Fibroblast of skin of left biceps (primary cell): ENCODE data around the gene RASSF6.
"Not testable (repeated sequence)": the region's sequence is repeated elsewhere in the genome, so short reads cannot be mapped to it uniquely, and the experiment has no call there.

Experiments
- DNase-seq, 2 experiments: peaks; one replicate each; pipeline ENCODE4 v3.0.0-alpha.2; 2013; ENCODE audit warnings: low read depth in 2 of 2

The RASSF6 gene

DNA sequence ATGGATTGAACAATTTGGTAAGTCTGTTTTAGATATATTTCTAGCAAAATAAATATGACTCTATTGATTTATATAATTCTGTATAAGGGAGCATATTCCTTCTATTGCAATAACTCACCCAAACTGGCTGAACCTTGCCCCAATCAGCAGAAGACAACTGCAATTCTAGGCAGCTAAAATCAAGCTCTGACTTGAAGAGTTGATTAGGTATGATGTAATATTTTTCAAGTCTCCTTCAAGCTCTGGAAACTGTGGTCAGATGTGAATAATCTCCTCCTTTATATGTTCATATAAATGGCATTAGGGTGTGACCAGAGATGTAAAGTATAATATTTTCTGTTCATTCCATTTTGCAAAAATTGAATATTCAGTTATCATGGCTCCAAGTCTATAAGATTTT is 8.2 kb downstream of the RASSF6 start:
- no peak for DNase-seq

DNA sequence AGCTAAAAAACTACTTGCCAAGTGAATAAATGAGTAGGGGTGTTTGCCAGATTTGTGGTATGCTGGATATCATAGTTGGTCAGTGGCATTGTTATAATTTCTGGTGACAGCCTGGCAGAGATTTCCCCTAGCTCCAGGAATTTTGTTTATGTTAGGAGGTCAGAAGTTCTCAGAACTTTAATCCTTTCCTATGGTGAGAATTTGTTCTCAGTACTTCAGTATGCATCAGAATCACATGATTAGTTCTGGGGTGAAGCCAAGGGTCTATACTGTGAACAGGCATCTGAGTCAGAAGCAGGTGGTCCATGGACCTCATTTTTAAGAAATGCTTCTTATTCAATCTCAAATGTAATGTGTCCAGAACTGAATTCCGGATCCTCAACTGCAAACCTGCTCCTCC is 10.5 kb downstream of the RASSF6 start:
- no peak for DNase-seq

GRCh38 chr4:73608689-73609594 is 11.3 kb downstream of the RASSF6 start:
- no peak for DNase-seq

GRCh38 chr4:73607375-73608033 is 12.7 kb downstream of the RASSF6 start:
- DNase-seq, result no peak

DNA sequence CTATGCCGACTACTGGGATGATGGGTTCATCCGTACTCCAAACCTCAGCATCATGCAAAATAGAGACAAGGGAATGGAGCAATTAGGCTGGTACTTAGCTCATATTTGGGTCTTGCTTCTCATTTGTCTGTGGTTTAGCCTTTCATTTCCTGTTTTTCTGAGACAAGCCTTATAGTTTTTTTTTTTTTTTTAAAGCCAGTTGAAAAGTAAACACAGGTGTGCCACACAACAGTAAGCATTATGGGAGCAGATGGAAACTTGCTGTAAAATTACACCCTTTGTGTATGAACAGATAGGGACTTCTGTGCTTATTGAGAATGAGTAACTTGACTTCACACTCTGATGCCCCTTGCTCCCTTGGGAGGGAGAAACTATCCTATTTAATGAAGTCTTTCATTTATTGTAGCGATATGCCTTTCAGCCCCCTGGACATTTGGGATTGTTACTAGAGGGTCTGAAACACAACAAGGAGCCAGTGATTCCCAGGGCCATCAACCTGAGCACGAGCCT is 13.7 kb downstream of the RASSF6 start:
- DNase-seq, result no peak

GRCh38 chr4:73603854-73604584 is 16.2 kb downstream of the RASSF6 start:
- no peak for DNase-seq

DNA sequence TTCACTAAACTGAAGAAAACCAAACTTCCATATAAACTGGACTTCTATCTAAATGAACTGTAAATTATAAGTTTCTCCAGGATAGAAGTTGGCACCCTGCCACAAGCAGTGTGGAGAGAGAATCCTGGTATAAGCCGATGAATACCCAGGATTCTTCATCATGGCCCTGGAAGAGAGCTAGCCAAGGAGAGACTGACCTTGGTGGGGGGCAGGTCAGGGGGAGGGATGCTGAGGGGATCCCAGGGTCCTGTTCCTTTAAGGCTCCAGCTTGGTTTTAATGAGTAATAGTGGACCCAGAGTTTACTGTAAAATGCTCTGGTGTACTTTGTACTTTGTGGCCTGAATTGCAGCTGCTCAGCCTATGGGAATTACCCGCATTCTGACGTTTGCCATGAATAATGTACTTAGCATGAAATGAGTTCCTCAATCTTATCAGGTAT is 16.9 kb downstream of the RASSF6 start:
- peak in 1 of 2 experiments; percentile 5 for DNase-seq

DNA sequence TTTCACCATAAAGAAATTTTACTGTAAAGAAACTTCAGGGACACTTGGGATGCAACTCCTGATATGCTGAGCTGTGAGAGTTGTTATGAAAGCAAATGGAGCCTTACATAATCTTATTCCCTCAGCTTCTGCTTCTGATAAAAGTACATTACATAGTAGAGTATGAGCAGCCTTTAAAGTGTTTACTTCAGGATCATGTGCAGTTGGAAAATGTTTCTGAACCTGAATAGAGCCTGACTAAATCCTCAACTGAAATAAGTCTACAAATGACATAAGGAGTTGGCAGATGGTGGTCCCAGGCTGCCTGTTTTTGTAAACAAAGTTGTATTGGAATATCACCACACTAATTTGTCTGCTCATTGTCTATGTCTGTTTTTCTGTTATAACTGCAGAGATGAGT is 19.3 kb downstream of the RASSF6 start:
- DNase-seq, result no peak

GRCh38 chr4:73599182-73599581 is 21.1 kb downstream of the RASSF6 start:
- DNase-seq, result peak in 1 of 2 experiments; percentile 9

- DNase-seq, result no peak
These were observed 22.6 kb downstream of the RASSF6 start for GRCh38 chr4:73597594-73597993.

- not testable (repeated sequence) for DNase-seq
These were observed 23.1 kb downstream of the RASSF6 start for GRCh38 chr4:73597183-73597582.

DNA sequence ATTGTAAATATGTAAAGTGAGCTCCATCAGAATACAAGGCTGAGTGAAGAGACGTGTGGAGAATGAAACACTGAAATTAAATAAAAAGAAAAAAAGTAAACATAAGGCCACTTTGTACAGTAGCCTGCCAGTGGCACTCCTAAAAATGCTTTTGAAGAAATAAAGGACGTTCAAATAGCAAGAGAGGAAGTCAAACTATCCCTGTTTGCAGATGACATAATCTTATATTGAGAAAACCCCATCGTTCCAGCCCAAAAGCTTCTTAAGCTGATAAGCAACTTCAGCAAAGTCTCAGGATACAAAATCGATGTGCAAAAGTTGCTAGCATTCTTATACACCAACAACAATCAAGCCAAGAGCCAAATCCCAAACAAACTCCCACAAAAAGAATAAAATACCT is 24.2 kb downstream of the RASSF6 start:
- DNase-seq, result no peak

DNA sequence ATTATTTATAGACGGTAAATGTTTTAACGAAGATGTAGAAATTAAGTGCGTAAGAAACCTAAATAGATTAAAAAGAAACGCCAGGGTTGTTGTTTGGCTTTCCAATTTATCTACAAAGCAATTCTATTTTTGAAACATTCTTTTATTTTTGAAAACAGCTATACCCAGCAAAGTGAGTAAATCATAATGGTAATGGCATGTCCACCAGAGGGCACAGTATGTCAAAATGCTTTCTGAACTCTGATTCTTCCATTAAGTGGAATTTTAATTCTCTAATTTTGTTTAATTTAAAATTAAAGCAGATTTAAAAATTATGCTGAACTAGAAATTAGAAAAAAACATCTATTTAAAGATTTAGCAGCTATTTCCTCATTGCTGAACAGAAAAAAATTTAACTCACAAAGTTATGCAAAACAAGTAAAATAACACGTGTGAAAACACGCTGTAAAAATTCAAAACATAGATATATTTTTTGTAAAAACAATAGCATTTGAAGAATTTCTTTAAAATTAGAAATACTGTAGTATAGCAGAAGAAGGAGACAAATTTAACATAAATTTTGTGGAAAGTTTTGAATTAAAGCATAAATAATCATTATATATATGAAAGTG is 26.5 kb downstream of the RASSF6 start:
- no peak for DNase-seq

DNA sequence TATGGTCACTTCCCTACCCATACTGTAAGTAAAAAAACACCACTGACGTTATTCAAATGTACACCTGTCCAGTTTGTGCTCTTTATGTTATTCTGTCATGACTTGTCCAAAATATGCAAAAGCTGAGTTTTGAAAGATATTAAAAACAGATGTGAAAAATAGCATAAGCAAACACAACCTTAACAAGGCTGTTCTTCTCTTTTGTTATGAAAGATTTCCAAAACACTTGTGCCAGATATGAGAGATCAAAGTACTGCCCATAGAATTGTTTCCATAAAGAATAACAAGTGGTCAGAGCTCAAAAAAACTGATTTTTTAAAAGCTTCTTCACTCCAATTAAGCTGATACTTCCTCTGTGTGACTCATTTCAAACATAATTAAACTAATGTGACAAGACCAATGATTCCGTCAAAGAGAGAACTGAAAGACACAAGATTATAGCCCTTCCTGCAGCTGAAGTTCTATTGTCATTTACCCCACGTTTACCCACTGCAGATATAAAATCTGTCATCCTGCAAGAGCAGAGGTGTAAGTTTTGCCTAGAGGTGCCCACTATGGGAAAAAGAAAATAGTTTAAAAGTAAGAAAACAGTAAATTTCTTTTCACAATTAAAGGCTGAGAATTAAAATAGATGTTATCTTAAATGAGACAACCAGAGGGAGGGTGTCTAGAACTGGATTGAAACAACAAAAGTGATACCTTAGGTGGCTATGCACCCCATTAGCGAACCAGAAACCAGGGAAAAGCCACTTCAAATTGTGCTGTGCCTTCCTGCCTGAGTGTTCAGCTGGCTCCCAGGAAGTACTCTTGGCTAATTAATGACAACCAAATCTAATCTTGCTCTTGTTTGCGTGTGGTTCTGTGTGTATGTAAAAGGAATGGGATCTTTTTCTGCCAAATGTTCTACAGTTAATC is 30.1 kb downstream of the RASSF6 start:
- no peak for DNase-seq

GRCh38 chr4:73589261-73589847 is 30.9 kb downstream of the RASSF6 start:
- peak; percentile 51 to 53 for DNase-seq

DNA sequence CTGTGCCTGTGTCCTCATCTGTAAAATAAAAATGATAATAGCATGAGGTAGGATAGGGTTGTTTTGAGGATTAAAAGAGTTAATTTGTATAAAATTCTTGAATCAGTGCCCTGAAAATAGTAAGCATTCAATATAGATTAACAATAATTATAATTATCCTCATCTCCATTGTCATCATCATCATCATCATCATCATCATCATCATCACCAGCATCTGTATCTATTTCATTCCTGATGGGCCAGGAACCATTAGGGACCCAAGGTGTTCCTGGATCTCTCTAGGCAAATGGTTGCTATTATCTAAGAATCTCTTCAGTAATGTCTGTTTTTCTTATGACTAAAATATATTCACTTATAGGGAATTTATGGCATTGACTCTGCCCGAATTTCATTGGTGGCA is 31.6 kb downstream of the RASSF6 start:
- no peak for DNase-seq

DNA sequence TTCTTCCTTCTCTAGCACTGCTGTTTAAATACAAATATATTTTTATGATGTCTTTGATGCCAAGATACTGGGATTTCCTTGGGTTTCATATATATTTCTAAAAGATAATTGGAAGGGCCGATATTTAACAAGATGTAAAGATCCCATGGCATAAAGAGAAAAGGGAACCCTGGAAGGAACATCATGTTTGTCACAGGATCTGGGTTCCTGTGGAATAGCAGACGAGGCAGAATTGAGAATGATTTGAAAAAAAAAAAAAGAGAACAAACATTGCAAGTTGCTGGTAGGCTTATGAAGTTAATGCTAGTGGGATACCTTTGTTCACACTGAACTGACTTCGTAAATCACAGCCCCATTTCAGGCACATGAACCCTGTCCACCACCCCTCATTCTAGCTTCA is 33.6 kb downstream of the RASSF6 start:
- no peak for DNase-seq

DNA sequence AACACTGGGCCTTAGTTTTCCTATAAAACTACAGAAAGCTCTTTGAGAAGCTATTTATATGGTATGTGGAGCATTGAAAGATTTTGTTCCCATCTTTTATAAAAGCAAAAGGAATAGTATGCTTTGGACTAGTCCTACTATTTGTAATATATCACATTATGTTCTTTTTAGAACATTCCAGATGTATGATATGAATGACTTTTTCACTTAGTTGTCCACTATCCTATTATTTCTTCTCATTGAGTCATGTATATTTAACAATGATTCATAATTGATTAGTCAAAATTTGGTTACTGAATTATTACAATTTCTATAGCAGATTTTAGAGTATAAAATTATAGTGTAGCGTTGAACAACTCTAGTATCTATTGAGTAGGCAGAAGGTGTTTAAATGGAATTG is 34.2 kb downstream of the RASSF6 start:
- DNase-seq, result no peak

DNA sequence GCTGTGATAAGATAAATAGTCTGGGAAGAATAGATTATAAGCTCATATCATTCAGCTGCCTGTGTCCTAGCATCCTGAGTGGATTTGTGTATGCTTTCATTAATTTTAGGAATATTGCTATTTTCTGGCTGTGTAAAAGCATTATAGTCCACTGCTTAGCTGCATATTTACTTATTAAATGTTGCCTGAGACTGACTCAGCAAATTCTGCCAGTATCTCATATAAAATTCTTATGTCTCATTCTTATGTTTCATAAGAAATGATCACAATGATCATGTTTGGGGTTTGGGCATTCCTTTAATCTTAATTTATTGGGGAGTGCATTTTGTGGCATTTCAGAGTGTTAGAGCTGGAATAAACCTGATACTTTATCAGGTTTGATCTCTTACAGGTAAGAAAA is 34.9 kb downstream of the RASSF6 start:
- DNase-seq, result no peak

DNA sequence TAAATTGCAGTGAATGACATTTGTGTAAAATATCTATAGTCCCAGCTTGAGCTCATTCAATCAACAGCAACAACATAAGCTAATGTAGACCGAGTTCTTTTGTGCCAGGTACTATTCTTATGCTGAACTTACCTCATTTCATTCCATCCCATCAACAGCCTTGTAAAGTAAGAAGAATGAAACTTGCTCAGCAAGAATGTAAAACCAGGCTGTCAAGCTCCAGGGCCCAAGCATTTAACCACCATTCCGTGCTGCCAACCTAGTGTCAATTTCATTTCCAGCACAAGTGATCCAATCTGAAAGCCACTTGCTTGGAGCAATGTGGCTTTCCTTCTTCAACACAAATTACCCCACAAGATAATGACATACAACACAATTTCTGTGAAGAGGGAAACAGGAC is 36.6 kb downstream of the RASSF6 start:
- no peak for DNase-seq
